ENCODE results near the gene SV2C. TPM values are rescaled to one million over a fixed set of nuclear protein-coding genes. Genes with fewer than 3 reads are reported as not detected.

SV2C gene
- total RNA-seq, 1 experiment from 2014 or later: not detected

DNA sequence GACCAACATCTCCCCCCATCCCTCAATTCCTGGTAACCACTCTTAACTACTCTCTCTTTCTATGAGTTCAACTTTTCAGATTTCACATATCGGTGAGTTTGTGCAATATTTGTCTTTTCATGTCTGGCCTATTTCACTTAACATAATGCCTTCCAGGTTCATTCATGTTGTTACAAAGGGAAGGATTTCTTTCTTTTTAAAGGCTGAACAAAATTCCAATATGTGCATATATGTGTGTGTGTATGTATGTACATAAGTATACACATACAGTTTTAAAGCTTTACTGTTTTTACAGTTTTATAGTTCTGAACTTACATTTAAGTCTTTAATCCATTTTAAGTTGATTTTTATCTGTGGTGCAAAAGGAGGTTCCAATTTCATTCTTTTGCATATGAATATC lies 130.7 kb downstream of the SV2C start:
- POLR2A ChIA-PET: no interaction called here
- no peaks in the 10 kb centered on the region for H3K9me3 ChIP-seq (ENCODE audit: control insufficient read depth in 1 of 2, insufficient read depth in 1 of 2, low read depth in 1 of 2, low read length in 2 of 2)
- H2AFZ ChIP-seq (ENCODE audit: low read depth, low read length, poor library complexity, severe bottlenecking): no peak overlapping the region
- RAD21 ChIA-PET (ENCODE audit: low non-redundant PET in 1 of 2, low total read pairs in 2 of 2, uncharacterized antibody in 2 of 2, unreplicated experiment in 2 of 2): no interaction called here
- no peaks in the 10 kb centered on the region for H3K79me2 ChIP-seq (ENCODE audit: insufficient read depth, low read length)
- H3K9me2 ChIP-seq (ENCODE audit: insufficient read depth): no peaks in the 10 kb centered on the region
- H3K36me3 ChIP-seq (ENCODE audit: control insufficient read depth in 1 of 2, insufficient read depth in 2 of 2, low read length in 2 of 2): no peaks in the 10 kb centered on the region
- no peak overlapping the region for H3K4me2 ChIP-seq (ENCODE audit: low read length)
- intact Hi-C loops (cut with micrococcal nuclease): no loop called here
- no peak for ATAC-seq
- CTCF ChIA-PET: no interaction called here
- no peak overlapping the region for H3K27ac ChIP-seq (ENCODE audit: low read depth, low read length)
- no peak for TF ChIP-seq ELF1 (IDR thresholded peaks at IDR 0.05; ENCODE audit: borderline replicate concordance, low read depth)
- TF ChIP-seq POLR2AphosphoS5 (IDR thresholded peaks at IDR 0.05; ENCODE audit: low read depth, low read length): no peak
- TF ChIP-seq, protein P1, sequence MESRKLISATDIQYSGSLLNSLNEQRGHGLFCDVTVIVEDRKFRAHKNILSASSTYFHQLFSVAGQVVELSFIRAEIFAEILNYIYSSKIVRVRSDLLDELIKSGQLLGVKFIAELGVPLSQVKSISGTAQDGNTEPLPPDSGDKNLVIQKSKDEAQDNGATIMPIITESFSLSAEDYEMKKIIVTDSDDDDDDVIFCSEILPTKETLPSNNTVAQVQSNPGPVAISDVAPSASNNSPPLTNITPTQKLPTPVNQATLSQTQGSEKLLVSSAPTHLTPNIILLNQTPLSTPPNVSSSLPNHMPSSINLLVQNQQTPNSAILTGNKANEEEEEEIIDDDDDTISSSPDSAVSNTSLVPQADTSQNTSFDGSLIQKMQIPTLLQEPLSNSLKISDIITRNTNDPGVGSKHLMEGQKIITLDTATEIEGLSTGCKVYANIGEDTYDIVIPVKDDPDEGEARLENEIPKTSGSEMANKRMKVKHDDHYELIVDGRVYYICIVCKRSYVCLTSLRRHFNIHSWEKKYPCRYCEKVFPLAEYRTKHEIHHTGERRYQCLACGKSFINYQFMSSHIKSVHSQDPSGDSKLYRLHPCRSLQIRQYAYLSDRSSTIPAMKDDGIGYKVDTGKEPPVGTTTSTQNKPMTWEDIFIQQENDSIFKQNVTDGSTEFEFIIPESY (IDR thresholded peaks at IDR 0.05; ENCODE audit: extremely low read depth, insufficient replicate concordance, low read length): no peak
- TF ChIP-seq, protein P2, sequence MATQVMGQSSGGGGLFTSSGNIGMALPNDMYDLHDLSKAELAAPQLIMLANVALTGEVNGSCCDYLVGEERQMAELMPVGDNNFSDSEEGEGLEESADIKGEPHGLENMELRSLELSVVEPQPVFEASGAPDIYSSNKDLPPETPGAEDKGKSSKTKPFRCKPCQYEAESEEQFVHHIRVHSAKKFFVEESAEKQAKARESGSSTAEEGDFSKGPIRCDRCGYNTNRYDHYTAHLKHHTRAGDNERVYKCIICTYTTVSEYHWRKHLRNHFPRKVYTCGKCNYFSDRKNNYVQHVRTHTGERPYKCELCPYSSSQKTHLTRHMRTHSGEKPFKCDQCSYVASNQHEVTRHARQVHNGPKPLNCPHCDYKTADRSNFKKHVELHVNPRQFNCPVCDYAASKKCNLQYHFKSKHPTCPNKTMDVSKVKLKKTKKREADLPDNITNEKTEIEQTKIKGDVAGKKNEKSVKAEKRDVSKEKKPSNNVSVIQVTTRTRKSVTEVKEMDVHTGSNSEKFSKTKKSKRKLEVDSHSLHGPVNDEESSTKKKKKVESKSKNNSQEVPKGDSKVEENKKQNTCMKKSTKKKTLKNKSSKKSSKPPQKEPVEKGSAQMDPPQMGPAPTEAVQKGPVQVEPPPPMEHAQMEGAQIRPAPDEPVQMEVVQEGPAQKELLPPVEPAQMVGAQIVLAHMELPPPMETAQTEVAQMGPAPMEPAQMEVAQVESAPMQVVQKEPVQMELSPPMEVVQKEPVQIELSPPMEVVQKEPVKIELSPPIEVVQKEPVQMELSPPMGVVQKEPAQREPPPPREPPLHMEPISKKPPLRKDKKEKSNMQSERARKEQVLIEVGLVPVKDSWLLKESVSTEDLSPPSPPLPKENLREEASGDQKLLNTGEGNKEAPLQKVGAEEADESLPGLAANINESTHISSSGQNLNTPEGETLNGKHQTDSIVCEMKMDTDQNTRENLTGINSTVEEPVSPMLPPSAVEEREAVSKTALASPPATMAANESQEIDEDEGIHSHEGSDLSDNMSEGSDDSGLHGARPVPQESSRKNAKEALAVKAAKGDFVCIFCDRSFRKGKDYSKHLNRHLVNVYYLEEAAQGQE (IDR thresholded peaks at IDR 0.05; ENCODE audit: low read depth): no peak
- TF ChIP-seq SP1 (IDR thresholded peaks at IDR 0.05; ENCODE audit: low read depth): no peak
- TF ChIP-seq FOSL1 (IDR thresholded peaks at IDR 0.05; ENCODE audit: low read depth): no peak
- no peak for TF ChIP-seq EGR1 (IDR thresholded peaks at IDR 0.05; ENCODE audit: low read depth)
- TF ChIP-seq, protein P3, sequence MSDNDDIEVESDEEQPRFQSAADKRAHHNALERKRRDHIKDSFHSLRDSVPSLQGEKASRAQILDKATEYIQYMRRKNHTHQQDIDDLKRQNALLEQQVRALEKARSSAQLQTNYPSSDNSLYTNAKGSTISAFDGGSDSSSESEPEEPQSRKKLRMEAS (IDR thresholded peaks at IDR 0.05): no peak
- TF ChIP-seq YY1 (IDR thresholded peaks at IDR 0.05; ENCODE audit: extremely low read depth, insufficient replicate concordance, low read depth, low read length): no peak
- TF ChIP-seq JUND (IDR thresholded peaks at IDR 0.05): no peak
- TF ChIP-seq CEBPB (IDR thresholded peaks at IDR 0.05; ENCODE audit: low read depth): no peak
- TF ChIP-seq ZNF274 (IDR thresholded peaks at IDR 0.05; ENCODE audit: low read depth, low read length): no peak
- no peak for TF ChIP-seq ZFX (IDR thresholded peaks at IDR 0.05)
- TF ChIP-seq TCF7L2 (IDR thresholded peaks at IDR 0.05; ENCODE audit: borderline replicate concordance, extremely low read depth, insufficient read depth, insufficient read length): no peak
- TF ChIP-seq CBX3 (IDR thresholded peaks at IDR 0.05; ENCODE audit: low read depth): no peak
- TF ChIP-seq EZH2phosphoT487 (IDR thresholded peaks at IDR 0.05; ENCODE audit: borderline replicate concordance): no peak
- TF ChIP-seq EZH2 (IDR thresholded peaks at IDR 0.05): no peak
- H3K27me3 ChIP-seq (ENCODE audit: insufficient read depth, low read length): no peaks in the 10 kb centered on the region; the same call in 1 of the 2 replicates
- BruUV-seq (replicated peaks): no TSS peak
- DNase-seq (ENCODE audit: low read depth, low spot score): no peak
- no peaks in the 10 kb centered on the region for H4K20me1 ChIP-seq (ENCODE audit: insufficient read depth)
- H3K9ac ChIP-seq (ENCODE audit: low read length): no peak overlapping the region
- H3K4me1 ChIP-seq (ENCODE audit: control insufficient read depth in 1 of 2, insufficient read depth in 2 of 2, low read length in 2 of 2): no peaks in the 10 kb centered on the region
- no peak overlapping the region for H3K4me3 ChIP-seq (replicated peaks in 1 of 2; ENCODE audit: low read depth in 1 of 2, low read length in 2 of 2)

Data from HCT116 (cell line).